ENCODE measurements around the gene SLC15A2.

Gene SLC15A2

DNA sequence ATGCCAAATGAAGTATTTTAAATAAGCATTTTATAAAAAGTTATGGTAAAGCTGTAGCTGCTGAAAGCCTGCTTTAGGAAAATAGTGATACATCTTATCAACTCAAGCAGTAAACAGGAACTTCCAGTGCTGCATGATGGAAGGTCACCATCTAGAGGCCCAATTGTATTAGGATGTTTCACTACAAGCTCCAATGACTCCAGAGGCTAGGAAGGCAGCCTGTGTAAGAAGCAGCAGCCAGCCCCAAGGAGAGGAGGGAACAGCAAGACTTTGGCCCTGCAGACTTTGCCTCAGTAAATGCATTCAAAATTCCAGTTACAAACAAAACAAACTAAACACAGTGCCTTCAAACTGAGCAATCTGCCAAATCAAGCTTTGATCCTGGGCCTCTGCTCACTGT is 95.7 kb downstream of the SLC15A2 start:
- DNase-seq, result no peak

DNA sequence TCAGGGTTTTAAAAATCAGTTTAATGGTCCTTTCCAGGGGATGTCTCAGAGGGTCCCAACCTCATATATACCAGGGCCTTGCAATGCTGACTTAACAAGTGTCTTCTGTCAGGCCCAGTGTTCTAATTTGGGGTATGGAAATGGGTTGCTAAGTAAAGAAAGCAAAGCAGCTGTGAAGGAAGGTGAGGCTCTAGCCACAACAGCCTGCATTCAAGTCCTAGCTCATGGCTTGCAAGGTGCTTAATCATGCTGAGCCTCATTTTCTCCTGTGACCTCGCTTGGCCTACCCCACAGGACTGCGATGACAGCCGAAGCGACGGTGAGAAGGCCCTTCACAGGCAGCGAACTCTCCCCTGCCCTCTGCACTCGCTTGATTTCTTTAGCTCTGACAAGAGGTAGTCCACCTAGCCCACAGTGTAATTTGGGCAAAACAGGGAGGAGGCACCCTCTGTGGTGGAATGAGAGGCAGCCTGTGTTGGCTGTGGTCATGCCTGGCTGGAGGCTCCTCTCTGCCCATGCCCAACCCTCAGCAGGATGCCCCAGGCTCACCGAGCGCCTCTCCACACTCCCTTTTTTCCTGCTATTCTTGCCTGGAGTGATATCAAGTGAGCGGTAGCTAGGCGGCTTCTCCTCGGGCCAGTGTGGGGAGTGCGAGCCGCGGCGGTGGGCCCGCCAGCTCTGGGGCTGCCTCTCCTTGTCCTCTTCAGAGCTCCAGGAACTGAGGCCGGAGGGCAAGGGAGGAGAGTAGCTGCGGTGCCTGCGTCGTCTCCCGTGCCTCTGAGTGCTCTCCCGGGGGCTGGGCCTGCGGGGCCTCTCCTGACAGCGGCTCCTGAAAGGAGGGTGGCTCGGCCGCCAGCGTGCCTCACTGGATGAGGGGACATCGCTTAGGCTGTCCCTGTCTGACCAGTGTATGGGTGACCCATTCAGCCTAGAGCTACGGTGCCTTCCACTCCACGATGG is 98.7 kb downstream of the SLC15A2 start:
- no peak for DNase-seq
